ENCODE measurements around the gene LGR6.
A peak's percentile ranks its signal among the peaks of the same experiment; 100 is the strongest.
"Not testable (repeated sequence)": the region's sequence is repeated elsewhere in the genome, so short reads cannot be mapped to it uniquely, and the experiment has no call there.

Gene LGR6

DNA sequence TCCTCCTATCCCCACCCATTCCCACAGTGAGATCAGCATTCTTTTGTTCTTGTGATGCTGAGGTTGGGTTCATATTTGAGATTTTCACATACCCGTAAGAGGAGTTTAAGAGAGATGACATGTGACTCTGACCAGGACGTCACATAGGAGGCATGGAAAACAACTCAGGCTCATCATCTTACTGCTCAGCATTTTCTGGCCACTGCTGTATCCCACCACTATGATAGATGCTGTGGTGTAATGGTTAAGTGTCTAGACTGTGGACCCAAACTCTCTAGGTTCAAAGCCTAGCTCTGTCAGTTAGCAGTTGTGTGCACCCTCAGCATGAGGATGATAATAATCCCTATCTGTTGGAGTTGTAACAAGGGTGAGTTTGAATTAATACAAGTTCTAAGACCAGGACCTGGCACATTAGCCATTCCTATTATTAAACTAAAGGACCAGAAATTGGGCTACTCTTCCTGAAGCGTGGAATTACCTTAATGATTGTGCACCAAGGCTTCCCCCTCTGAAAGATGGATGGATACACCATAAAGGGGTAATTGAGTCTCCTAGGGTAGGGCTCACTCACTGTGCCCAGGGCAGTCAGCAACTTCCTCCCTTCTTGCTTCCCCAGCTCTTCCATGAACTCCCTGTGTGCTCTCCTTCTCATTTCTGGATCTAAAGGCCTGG lies 40.9 kb downstream of the LGR6 start:
- no peak overlapping the region for H3K4me3 Mint-ChIP-seq
- peaks cover 27% of the 10 kb centered on the region for H3K27me3 Mint-ChIP-seq (ENCODE audit: low read depth)
- no peak for DNase-seq (ENCODE audit: low spot score)
- H3K4me1 Mint-ChIP-seq (ENCODE audit: low read depth): peaks cover 2% of the 10 kb centered on the region
- H3K27ac Mint-ChIP-seq: no peak overlapping the region
- no peaks in the 10 kb centered on the region for H3K9me3 Mint-ChIP-seq
- no peaks in the 10 kb centered on the region for H3K36me3 Mint-ChIP-seq (ENCODE audit: low read depth)

DNA sequence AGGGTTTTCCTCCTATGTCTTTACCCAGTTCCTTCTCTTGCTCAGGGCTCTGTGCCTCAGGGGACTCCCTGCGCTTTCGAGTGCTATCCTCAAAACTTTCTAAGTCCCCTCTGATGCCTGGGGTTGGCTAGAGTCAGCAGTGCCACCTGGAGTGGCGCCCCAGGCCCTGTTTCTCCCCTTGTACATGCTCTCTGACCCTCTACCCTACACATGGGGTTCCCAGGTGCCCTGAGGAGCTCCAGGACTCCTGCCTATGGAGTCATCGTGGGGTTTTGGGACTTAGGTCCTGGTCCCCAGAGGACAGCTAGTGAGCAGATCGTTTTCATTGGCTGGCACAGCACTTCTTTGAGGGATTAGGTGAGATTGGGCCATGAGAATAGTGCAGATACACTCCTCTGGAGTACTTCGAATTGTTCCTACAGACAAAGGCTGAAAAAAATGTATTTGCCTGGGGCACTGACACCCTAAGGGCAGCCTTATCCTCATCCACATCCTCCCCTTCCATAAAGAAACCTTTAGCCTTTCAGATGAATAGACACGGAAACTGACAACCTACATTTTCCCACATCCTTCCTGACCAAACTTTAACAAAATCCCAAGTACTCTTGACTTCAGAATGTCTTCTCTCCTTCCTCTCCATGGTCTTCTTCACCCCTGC lies 41.5 kb downstream of the LGR6 start:
- H3K27ac Mint-ChIP-seq: no peak overlapping the region
- no peak for DNase-seq (ENCODE audit: low spot score)
- H3K4me3 Mint-ChIP-seq: no peak overlapping the region
- H3K4me1 Mint-ChIP-seq (ENCODE audit: low read depth): peaks cover 2% of the 10 kb centered on the region
- no peaks in the 10 kb centered on the region for H3K9me3 Mint-ChIP-seq
- no peaks in the 10 kb centered on the region for H3K36me3 Mint-ChIP-seq (ENCODE audit: low read depth)
- peaks cover 24% of the 10 kb centered on the region for H3K27me3 Mint-ChIP-seq (ENCODE audit: low read depth)

DNA sequence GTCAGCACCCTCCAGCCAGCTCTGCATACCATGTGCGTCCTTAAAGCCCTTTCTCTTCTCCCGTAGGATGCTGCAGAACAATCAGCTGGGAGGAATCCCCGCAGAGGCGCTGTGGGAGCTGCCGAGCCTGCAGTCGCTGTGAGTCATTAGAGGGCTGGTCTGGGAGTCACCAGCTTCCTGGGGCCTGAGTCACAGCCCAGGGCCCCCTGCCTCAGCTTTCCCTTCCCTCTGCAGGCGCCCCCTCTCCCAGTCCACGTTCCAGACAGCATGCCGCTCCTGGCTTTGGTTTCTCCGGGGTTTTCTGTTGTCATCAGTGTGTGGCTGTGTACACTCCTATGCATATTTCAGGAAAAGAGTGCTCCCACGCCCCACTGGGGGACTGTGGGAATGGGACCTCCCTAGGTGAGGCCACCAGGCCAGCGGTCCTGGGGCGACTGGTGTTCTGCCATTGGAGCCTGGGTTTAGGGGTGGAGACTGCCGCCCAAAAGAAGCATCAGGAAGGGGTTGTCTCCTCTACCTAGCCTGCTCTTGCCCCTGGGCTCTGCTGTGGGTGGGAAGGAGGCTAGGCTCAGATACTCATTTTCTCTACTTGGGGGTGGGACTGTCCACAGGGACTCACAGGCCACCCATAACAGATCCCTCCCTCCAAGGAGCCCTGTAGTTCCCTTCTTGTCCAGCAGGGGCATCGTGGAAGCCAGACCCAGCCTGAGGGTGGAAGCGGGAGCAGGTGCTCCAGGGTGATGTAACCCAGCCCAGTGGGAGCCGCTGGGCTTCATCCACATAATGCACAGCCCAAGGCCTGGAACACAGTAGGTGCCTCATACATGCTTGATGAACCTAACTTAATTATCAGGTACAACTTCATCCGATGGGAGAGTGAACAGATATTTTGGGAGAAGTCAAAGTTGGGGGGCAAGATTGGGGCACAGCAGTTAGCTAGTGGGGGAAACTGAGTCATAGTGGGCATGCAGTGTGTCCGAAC lies 42.5 kb downstream of the LGR6 start:
- no peaks in the 10 kb centered on the region for H3K36me3 Mint-ChIP-seq (ENCODE audit: low read depth)
- DNase-seq (ENCODE audit: low spot score): peak; percentile 54
- H3K9me3 Mint-ChIP-seq: no peaks in the 10 kb centered on the region
- H3K27ac Mint-ChIP-seq: no peak overlapping the region
- peaks cover 2% of the 10 kb centered on the region for H3K4me1 Mint-ChIP-seq (ENCODE audit: low read depth)
- peaks cover 27% of the 10 kb centered on the region for H3K27me3 Mint-ChIP-seq (ENCODE audit: low read depth)
- no peak overlapping the region for H3K4me3 Mint-ChIP-seq

DNA sequence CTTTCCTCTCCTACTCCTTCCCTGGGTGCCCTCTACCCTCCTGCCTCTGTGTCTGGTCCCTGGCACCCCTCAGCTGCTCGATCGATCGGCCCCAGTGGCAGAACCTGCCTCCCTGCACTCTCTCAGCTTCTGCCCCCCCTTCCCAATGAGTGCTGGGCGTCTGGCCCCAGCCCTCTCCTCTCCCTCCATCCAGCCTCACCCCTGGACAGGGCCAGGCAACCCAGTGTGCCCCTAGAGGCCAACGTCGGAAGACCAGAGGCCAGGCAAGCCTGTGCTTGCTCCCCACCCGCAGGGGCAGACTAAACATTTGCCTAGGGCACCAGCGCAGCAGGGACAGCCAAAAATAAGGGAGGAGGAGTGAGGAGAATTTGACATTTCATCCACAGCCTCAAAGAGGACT lies 43.5 kb downstream of the LGR6 start:
- H3K9me3 Mint-ChIP-seq: no peaks in the 10 kb centered on the region
- H3K36me3 Mint-ChIP-seq (ENCODE audit: low read depth): no peaks in the 10 kb centered on the region
- peaks cover 27% of the 10 kb centered on the region for H3K27me3 Mint-ChIP-seq (ENCODE audit: low read depth)
- H3K4me1 Mint-ChIP-seq (ENCODE audit: low read depth): peaks cover 2% of the 10 kb centered on the region
- H3K27ac Mint-ChIP-seq: no peak overlapping the region
- no peak overlapping the region for H3K4me3 Mint-ChIP-seq
- DNase-seq (ENCODE audit: low spot score): no peak

DNA sequence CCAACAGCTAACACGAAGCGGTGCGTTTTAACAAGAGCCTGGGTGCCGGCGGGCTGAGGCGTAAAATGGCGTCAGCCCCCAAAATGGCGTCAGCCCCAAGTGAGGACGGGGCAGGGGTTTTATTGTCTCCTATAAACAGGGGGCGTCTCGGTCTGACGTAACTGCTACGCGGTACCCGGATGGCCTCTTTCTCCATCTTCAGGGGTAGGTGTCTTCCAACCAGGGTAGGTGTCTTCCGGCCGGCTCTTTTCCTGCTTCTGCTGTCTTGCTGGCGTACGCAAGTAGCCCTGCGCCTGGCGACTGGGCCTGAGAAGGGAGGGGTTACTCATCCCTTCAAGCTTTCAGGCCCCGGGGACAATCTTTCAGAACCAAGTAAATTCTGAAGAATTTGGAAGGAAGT lies 45.3 kb downstream of the LGR6 start:
- Mint-ChIP-seq H3K27me3 (ENCODE audit: low read depth) (peaks cover 25% of the 10 kb centered on the region), H3K27ac (no peak overlapping the region), H3K4me1 (ENCODE audit: low read depth) (peaks cover 2% of the 10 kb centered on the region), H3K4me3 (no peak overlapping the region), H3K36me3 (ENCODE audit: low read depth) (no peaks in the 10 kb centered on the region), H3K9me3 (no peaks in the 10 kb centered on the region)
- DNase-seq (ENCODE audit: low spot score): no peak

DNA sequence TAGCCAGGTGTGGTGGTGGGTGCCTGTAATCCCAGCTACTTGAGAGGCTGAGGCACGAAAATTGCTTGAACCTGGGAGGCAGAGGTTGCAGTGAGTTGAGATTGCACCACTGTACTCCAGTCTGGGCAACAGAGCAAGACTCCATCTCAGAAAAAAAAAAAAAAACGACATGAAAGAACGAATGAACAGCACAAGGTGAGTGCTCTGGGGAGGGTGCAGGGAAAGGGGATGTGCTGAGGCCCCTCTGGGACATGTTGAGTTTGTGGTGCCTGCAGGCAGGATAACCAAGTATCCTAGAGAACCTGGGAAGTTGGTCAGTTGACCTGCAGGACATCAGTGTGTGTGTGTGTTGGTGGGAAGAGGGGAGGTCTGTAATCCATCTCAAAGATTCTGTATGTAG lies 46.6 kb downstream of the LGR6 start:
- DNase-seq (ENCODE audit: low spot score); H3K27ac Mint-ChIP-seq; H3K4me3 Mint-ChIP-seq; H3K9me3 Mint-ChIP-seq; H3K4me1 Mint-ChIP-seq (ENCODE audit: low read depth); H3K36me3 Mint-ChIP-seq (ENCODE audit: low read depth): not testable (repeated sequence)
- H3K27me3 Mint-ChIP-seq (ENCODE audit: low read depth): peaks cover 19% of the 10 kb centered on the region

DNA sequence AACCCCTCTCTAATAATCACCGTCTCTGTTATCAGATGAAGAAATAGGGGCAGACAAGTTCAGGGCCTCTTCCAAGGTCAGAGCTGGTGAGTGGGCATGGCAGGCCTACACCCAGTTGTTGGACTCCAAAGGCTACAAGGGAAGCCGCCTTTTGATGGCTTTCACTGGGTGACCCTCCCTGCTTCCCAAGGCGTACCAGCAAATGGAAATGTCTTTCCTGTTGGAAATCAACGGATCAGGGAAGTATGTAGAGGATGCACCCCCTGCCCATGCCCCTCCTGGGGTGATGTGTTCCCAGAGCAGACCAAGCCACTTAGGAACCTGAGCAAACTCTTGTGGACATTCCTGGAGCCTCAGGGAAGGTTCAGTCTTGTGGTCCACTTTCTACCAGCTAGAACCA lies 47.4 kb downstream of the LGR6 start:
- Mint-ChIP-seq H3K9me3 (no peaks in the 10 kb centered on the region), H3K27me3 (ENCODE audit: low read depth) (peaks cover 19% of the 10 kb centered on the region), H3K4me1 (ENCODE audit: low read depth) (peaks cover 2% of the 10 kb centered on the region), H3K27ac (no peak overlapping the region), H3K4me3 (no peak overlapping the region), H3K36me3 (ENCODE audit: low read depth) (no peaks in the 10 kb centered on the region)
- no peak for DNase-seq (ENCODE audit: low spot score)

DNA sequence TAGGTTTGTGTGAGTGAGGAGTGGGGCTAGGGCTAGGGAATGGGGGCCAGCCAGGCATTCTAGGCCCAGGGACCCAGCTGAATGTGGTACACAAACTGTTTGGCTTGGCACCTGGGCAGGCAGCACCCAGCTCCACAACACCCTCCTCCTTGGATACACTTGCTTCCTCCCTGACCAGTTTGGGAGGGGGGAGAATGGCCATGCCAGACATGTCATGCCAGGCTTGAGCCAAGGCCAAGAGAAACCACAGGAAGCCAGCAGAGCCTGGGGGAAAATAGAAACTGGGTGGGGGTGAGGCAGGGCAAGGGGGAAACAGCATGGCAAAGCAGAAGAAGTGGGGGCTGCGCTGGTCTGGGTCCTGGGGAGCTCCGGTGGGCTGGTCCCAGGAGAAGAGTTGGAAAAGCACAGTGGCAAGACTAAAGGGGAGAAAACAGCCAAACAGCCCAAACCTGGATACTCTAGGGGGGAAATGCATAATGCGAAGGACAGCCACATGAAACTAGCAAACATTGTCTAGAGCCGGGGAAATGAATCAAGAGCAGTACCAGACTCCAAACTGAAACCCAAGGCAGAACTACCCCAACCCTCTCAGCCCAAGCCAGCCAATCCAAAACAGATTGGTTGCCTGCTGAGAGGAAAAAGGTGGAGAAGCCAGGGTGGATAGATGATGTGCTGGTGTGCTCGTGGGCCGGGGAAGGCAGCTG lies 47.9 kb downstream of the LGR6 start:
- peaks cover 17% of the 10 kb centered on the region for H3K27me3 Mint-ChIP-seq (ENCODE audit: low read depth)
- no peak overlapping the region for H3K4me3 Mint-ChIP-seq
- no peak for DNase-seq (ENCODE audit: low spot score)
- no peaks in the 10 kb centered on the region for H3K36me3 Mint-ChIP-seq (ENCODE audit: low read depth)
- no peaks in the 10 kb centered on the region for H3K9me3 Mint-ChIP-seq
- H3K4me1 Mint-ChIP-seq (ENCODE audit: low read depth): peaks cover under 1% of the 10 kb centered on the region
- H3K27ac Mint-ChIP-seq: no peak overlapping the region

DNA sequence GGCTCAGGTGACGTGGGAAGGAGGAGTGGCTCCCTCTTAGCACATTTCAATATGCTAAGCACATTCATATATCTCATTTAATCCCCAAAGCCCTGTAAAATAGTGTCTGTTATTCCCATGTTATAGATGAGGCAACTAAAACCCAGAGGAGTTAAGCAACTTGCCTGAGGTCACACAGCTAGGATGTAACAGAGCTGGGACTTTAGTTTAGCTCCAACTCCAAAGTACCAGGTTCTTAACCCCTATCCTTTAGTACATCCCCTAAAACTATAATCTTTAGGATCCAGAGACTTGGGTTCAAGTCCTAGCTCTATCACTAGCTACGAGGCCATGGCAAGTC lies 48.5 kb downstream of the LGR6 start:
- no peak overlapping the region for H3K27ac Mint-ChIP-seq

DNA sequence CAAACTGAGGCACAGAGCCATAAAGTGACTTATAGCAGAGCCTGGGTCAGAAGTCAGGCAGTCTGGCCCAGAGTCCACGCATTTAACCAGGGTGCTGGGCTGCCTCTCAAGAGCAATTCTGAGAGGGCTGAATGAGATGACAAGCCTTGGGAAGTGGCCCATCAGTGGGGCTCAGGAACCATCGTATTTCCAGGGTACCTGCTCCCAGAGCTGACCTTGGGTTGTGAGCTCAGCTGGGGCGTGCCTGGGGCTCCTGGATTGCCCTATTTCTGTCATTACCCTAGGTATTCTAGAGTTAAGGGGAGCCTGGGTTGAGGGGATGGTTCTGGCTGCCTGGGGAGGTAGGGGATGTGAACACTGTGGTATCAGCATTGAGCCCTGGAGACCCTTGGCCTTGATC lies 49.4 kb downstream of the LGR6 start:
- no peaks in the 10 kb centered on the region for H3K9me3 Mint-ChIP-seq
- H3K27me3 Mint-ChIP-seq (ENCODE audit: low read depth): peaks cover 12% of the 10 kb centered on the region
- H3K27ac Mint-ChIP-seq: no peak overlapping the region
- no peak overlapping the region for H3K4me3 Mint-ChIP-seq
- H3K4me1 Mint-ChIP-seq (ENCODE audit: low read depth): no peaks in the 10 kb centered on the region
- no peak for DNase-seq (ENCODE audit: low spot score)
- no peaks in the 10 kb centered on the region for H3K36me3 Mint-ChIP-seq (ENCODE audit: low read depth)

More for the DNA sequence above, 48.5 kb downstream of the LGR6 start:
- DNase-seq (ENCODE audit: low spot score): no peak
- Mint-ChIP-seq H3K36me3 (ENCODE audit: low read depth) (no peaks in the 10 kb centered on the region), H3K4me1 (ENCODE audit: low read depth) (no peaks in the 10 kb centered on the region), H3K9me3 (no peaks in the 10 kb centered on the region), H3K4me3 (no peak overlapping the region), H3K27me3 (ENCODE audit: low read depth) (peaks cover 15% of the 10 kb centered on the region)

DNA sequence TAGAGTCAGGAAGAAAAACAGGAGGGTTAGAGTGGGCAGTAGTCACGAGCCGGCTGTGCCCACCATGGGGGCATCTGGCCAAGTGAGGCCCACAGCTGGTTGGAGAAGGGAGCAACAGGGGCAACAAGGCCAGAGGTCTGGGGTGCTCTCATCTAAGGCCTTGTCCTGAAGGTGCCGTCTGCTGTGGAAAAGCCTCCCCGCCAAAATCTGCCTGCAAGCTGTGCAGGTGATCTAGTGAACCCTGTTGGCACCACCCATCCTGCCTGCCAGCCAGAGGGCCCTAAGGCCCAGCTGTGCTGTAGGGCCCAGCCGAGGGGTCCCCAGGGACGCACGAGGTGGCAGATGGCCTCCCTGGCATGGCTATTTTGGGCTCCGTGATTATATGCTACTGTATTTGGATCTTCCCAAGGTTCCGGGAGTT lies 51.3 kb downstream of the LGR6 start:
- H3K4me1 Mint-ChIP-seq (ENCODE audit: low read depth): no peaks in the 10 kb centered on the region
- no peaks in the 10 kb centered on the region for H3K36me3 Mint-ChIP-seq (ENCODE audit: low read depth)
- no peaks in the 10 kb centered on the region for H3K9me3 Mint-ChIP-seq
- no peak overlapping the region for H3K27ac Mint-ChIP-seq
- peaks cover 13% of the 10 kb centered on the region for H3K27me3 Mint-ChIP-seq (ENCODE audit: low read depth)
- DNase-seq (ENCODE audit: low spot score): no peak
- no peak overlapping the region for H3K4me3 Mint-ChIP-seq

DNA sequence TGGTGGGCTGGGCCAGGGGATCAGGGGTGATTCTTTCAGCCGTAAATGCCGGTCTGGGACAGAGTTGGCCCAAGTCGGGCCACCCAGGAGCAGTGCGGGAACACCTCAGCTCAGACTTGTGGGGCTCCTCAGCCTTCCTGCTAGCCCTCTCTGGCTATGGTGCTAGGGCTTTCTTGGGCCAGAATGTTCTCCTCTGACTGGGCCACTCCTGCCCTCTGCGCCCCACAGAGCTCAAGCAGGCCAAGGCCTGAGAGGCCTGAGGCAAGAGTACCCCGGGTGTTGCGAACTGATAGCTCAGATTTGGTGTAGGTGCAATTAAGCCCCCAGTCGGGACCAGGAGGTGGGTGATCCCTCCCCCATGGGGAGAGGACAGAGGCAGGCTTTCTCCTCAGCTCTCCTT lies 51.8 kb downstream of the LGR6 start:
- H3K36me3 Mint-ChIP-seq (ENCODE audit: low read depth): no peaks in the 10 kb centered on the region
- DNase-seq (ENCODE audit: low spot score): no peak
- H3K27ac Mint-ChIP-seq: no peak overlapping the region
- H3K9me3 Mint-ChIP-seq: no peaks in the 10 kb centered on the region
- H3K27me3 Mint-ChIP-seq (ENCODE audit: low read depth): peaks cover 12% of the 10 kb centered on the region
- H3K4me1 Mint-ChIP-seq (ENCODE audit: low read depth): no peaks in the 10 kb centered on the region
- no peak overlapping the region for H3K4me3 Mint-ChIP-seq

DNA sequence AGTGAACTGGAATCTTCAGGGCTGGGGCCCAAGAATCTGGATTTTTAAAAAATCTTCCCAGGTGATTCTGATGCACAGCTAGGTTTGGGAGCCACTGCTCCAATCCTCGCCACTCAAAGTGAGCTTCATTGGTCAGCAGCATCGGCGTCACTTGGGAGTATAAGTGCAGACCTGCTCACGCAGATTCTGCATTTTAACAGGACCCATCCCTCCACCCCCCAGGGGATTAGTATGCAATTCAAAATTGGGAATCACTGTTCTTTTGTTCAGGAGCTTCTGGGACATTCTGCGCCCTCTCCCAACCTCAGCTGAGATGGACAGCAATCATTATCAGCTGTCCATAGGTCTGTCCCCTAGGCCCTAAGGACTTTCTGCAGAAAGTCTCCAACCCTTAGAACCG lies 53.5 kb downstream of the LGR6 start:
- Mint-ChIP-seq H3K27ac (no peak overlapping the region), H3K36me3 (ENCODE audit: low read depth) (no peaks in the 10 kb centered on the region), H3K27me3 (ENCODE audit: low read depth) (peaks cover 15% of the 10 kb centered on the region), H3K4me1 (ENCODE audit: low read depth) (no peaks in the 10 kb centered on the region), H3K4me3 (no peak overlapping the region), H3K9me3 (no peaks in the 10 kb centered on the region)
- DNase-seq (ENCODE audit: low spot score): no peak
